IMR-90 (cell line): ENCODE data around the gene GGN. TPM values are rescaled to one million over a fixed set of nuclear protein-coding genes. Genes with fewer than 3 reads are reported as not detected.

Source experiments
- ATAC-seq: fragments of 200-7000 bp; cut with Tn5 transposase; 2 replicates; pipeline ENCODE4 v1.9.1; 2020; ENCODE audit warnings: low read depth, mild to moderate bottlenecking, moderate library complexity
- Bru-seq: library from RNA; stranded (reverse); fragments of 400-500 nt; gene quantifications from one replicate; lab custom pipeline; 2021; lab: Mats Ljungman, UMichigan
- BruChase-seq, 2 experiments: library from RNA; stranded (reverse); fragments of 400-500 nt; gene quantifications; one replicate each; lab custom pipeline; 2021; lab: Mats Ljungman, UMichigan
- BruUV-seq: library from RNA; stranded (reverse); fragments of 400-500 nt; replicated peaks from 2 replicates; lab custom pipeline; 2021; lab: Mats Ljungman, UMichigan
- CTCF ChIA-PET: fragments of 300-600 bp; formaldehyde crosslinking; extraction: SDS; loops from one replicate; lab custom pipeline; 2021; ENCODE audit warnings: antibody characterized with exemption; lab: Yijun Ruan, JAX
- POLR2A ChIA-PET: fragments of 300-600 bp; sonication (Branson Sonifier 250); formaldehyde crosslinking; loops from one replicate; lab custom pipeline; 2022; ENCODE audit warnings: antibody characterized with exemption; ENCODE audit not compliant: unreplicated experiment; lab: Charles Lee
- DNase-seq: peaks from one replicate; pipeline ENCODE4 v3.0.0; 2013
- H2AFZ ChIP-seq: replicated peaks from 2 replicates; pipeline ENCODE3; 2013; ENCODE audit warnings: low read length, mild to moderate bottlenecking; ENCODE audit not compliant: poor library complexity
- H2AK5ac ChIP-seq: 2 replicates; pipeline ENCODE4 v1.6.1; 2013; ENCODE audit warnings: low read depth, low read length, inconsistent platforms
- H2AK9ac ChIP-seq: replicated peaks from 2 replicates; pipeline ENCODE3; 2013; ENCODE audit warnings: mild to moderate bottlenecking, low read depth, low read length, moderate library complexity; ENCODE audit not compliant: poor library complexity
- H2BK120ac ChIP-seq: 2 replicates; pipeline ENCODE4 v1.6.1; 2013; ENCODE audit warnings: low read depth, low read length, inconsistent platforms
- H2BK15ac ChIP-seq: 3 replicates; pipeline ENCODE4 v1.6.1; 2013; ENCODE audit warnings: low read depth, low read length, inconsistent platforms
- H2BK20ac ChIP-seq: 2 replicates; pipeline ENCODE4 v1.6.1; 2013; ENCODE audit warnings: low read depth, mild to moderate bottlenecking, inconsistent platforms, low read length, moderate library complexity
- H2BK5ac ChIP-seq: 2 replicates; pipeline ENCODE4 v1.6.1; 2013; ENCODE audit warnings: mild to moderate bottlenecking, low read depth, low read length, inconsistent platforms; ENCODE audit not compliant: poor library complexity, severe bottlenecking
- H3K14ac ChIP-seq: replicated peaks from 2 replicates; pipeline ENCODE4 v1.6.1; 2013; ENCODE audit warnings: low read depth, low read length, inconsistent platforms
- H3K18ac ChIP-seq: 2 replicates; pipeline ENCODE4 v1.6.1; 2013; ENCODE audit warnings: low read depth, low read length, control low read depth
- H3K23ac ChIP-seq: 2 replicates; pipeline ENCODE4 v1.6.1; 2013; ENCODE audit warnings: low read depth, low read length, inconsistent platforms
- H3K27ac ChIP-seq: 2 replicates; pipeline ENCODE4 v1.5.1; 2013; ENCODE audit warnings: mild to moderate bottlenecking, control low read depth, low read length; ENCODE audit not compliant: insufficient read depth
- H3K27me3 ChIP-seq: 2 replicates; pipeline ENCODE4 v1.6.1; 2013; ENCODE audit warnings: low read length; ENCODE audit not compliant: control insufficient read depth, insufficient read depth
- H3K36me3 ChIP-seq: 2 replicates; pipeline ENCODE4 v1.6.1; 2013; ENCODE audit warnings: low read length, mixed read lengths; ENCODE audit not compliant: control insufficient read depth, insufficient read depth
- H3K4ac ChIP-seq: 2 replicates; pipeline ENCODE4 v1.6.1; 2013; ENCODE audit warnings: low read depth, low read length, inconsistent platforms
- H3K4me1 ChIP-seq: 2 replicates; pipeline ENCODE4 v1.6.1; 2013; ENCODE audit warnings: low read length, mixed read lengths; ENCODE audit not compliant: control insufficient read depth, insufficient read depth
- H3K4me2 ChIP-seq: 2 replicates; pipeline ENCODE4 v1.6.1; 2013; ENCODE audit warnings: low read depth, mild to moderate bottlenecking, control low read depth, low read length, moderate library complexity
- H3K4me3 ChIP-seq: 2 replicates; pipeline ENCODE4 v1.5.1; 2013; ENCODE audit warnings: low read depth, mild to moderate bottlenecking, control low read depth, low read length, moderate library complexity; ENCODE audit not compliant: insufficient read depth
- H3K56ac ChIP-seq: 2 replicates; pipeline ENCODE4 v1.6.1; 2013; ENCODE audit warnings: low read length, inconsistent platforms; ENCODE audit not compliant: insufficient read depth; ENCODE audit errors: extremely low read depth
- H3K79me1 ChIP-seq, 2 experiments: 2 replicates each; pipeline ENCODE4 v1.6.1; 2013; ENCODE audit warnings: low read length in 2 of 2, inconsistent platforms in 1 of 2, low read depth in 1 of 2
- H3K9ac ChIP-seq: 2 replicates; pipeline ENCODE4 v1.6.1; 2013; ENCODE audit warnings: low read depth, low read length, control low read depth
- H3K9me1 ChIP-seq: 2 replicates; pipeline ENCODE4 v1.6.1; 2013; ENCODE audit warnings: low read length, inconsistent platforms; ENCODE audit not compliant: insufficient read depth
- H3K9me3 ChIP-seq: 2 replicates; pipeline ENCODE4 v1.6.1; 2013; ENCODE audit warnings: low read length; ENCODE audit not compliant: control insufficient read depth, insufficient read depth
- H4K20me1 ChIP-seq: 2 replicates; pipeline ENCODE4 v1.6.1; 2013; ENCODE audit warnings: low read length, inconsistent platforms; ENCODE audit not compliant: insufficient read depth
- H4K5ac ChIP-seq: 2 replicates; pipeline ENCODE4 v1.6.1; 2013; ENCODE audit warnings: mild to moderate bottlenecking, low read depth, low read length, control low read depth
- H4K8ac ChIP-seq, 2 experiments: 2 replicates each; pipeline ENCODE4 v1.6.1; 2013; ENCODE audit warnings: low read depth in 2 of 2, low read length in 2 of 2, control low read depth in 1 of 2, inconsistent platforms in 1 of 2
- H4K91ac ChIP-seq: 2 replicates; pipeline ENCODE4 v1.6.1; 2013; ENCODE audit warnings: low read depth, low read length, inconsistent platforms; ENCODE audit not compliant: insufficient read depth
- ELK1 ChIP-seq: fragments of 150-350 bp; IDR thresholded peaks from 2 replicates; pipeline ENCODE4 v1.6.1; 2016; ENCODE audit warnings: low read depth, mild to moderate bottlenecking, low read length, moderate library complexity, borderline replicate concordance
- FOS ChIP-seq: fragments of 150-350 bp; IDR thresholded peaks from 2 replicates; pipeline ENCODE4 v1.6.1; 2016; ENCODE audit warnings: low read depth, low read length
- MAZ ChIP-seq: IDR thresholded peaks from 2 replicates; pipeline ENCODE4 v1.6.1; 2012; ENCODE audit warnings: low read depth, mild to moderate bottlenecking, low read length, improper control_type of control experiment, moderate library complexity, borderline replicate concordance
- POLR2A ChIP-seq: IDR thresholded peaks from 2 replicates; pipeline ENCODE4 v1.6.1; 2012; ENCODE audit warnings: mild to moderate bottlenecking, low read depth, low read length
- WGBS, 2 experiments: methylation state at CpG; one replicate each; pipeline versions ENCODE4 v1.1.5 to v1.1.7; 2013; ENCODE audit warnings: missing lambda C conversion rate in 2 of 2; ENCODE audit not compliant: insufficient read length in 1 of 2; ENCODE audit errors: extremely low coverage in 2 of 2; 5-methylcytosine and 5-hydroxymethylcytosine counted together
- dilution Hi-C: fragments of 300-500 bp; cut with HindIII; formaldehyde crosslinking; loops from one replicate; pipeline ENCODE4 v1.14.3; 2018; ENCODE audit warnings: low sequenced_read_pairs; ENCODE audit not compliant: unreplicated experiment
- in situ Hi-C: fragments of 300-500 bp; cut with MboI; formaldehyde crosslinking; loops from 3 replicates; pipeline ENCODE4 v1.14.3; 2019; ENCODE audit warnings: low sequenced_read_pairs, inconsistent platforms, mixed read lengths
- intact Hi-C: fragments of 100-400 bp; cut with micrococcal nuclease; formaldehyde crosslinking; loops from 2 replicates; pipeline ENCODE4 v1.10.0; 2022
- long read RNA-seq: library from polyadenylated mRNA; unstranded; transcript quantifications from one replicate; pipeline ENCODE4 v2.0.0, GENCODE V29; 2021; ENCODE audit not compliant: unreplicated experiment
- polyA plus RNA-seq, 3 experiments: library from polyadenylated mRNA; depleted of rRNA; stranded (reverse); fragments of >200 nt; gene quantifications; 2 replicates each; pipeline ENCODE4 v1.2.3, GENCODE V29; 2012; ENCODE audit warnings: low replicate concordance in 1 of 3
- total RNA-seq: library from RNA; depleted of rRNA; stranded (reverse); fragments of >200 nt; gene quantifications from 2 replicates; pipeline ENCODE4 v1.2.3, GENCODE V29; 2012; rRNA removed
- TF ChIP-seq, protein P1 (sequence below): conservative IDR thresholded peaks from 2 replicates; pipeline ENCODE4 v1.5.1; 2012; ENCODE audit warnings: mild to moderate bottlenecking, low read depth, low read length, improper control_type of control experiment

Gene GGN, protein sequence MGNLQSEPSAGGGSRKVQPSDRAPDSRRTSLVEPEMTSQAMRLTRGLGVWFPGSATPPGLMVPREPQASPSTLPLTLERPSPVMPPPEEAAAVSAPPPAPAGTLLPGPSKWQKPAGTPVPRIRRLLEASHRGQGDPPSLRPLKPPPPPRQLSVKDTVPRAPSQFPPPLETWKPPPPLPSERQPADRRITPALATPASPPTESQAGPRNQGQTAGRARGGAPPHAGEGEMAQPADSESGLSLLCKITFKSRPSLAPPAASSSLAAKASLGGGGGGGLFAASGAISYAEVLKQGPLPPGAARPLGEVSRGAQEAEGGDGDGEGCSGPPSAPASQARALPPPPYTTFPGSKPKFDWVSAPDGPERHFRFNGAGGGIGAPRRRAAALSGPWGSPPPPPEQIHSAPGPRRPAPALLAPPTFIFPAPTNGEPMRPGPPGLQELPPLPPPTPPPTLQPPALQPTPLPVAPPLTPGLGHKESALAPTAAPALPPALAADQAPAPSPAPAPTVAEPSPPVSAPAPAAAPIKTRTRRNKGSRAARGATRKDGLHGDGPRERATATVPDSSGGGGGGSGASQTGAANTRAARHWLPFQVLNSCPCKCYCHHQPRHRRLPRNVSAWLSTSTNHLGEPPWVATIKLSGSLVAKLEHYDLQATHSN
- total RNA-seq: under 0.01 TPM in 1 of 2 replicates, not detected in the other
- 0.65 and 0.99 TPM in 2 replicates for polyA plus RNA-seq (2012; rRNA removed)
- polyA plus RNA-seq (2012; cell fraction: cytosol; rRNA removed): 0.75 and 0.95 TPM in 2 replicates
- 1.5 and 2.8 TPM in 2 replicates for polyA plus RNA-seq (2012; cell fraction: nucleus; rRNA removed; ENCODE audit: low replicate concordance)
- Bru-seq, nascent RNA: percentile 22 among the genes with signal in this experiment
- percentile 20 among the genes with signal in this experiment for BruChase-seq, experiment 1, labeled RNA remaining after a 6-hour chase
- BruChase-seq, experiment 2, labeled RNA remaining after a 2-hour chase: percentile 31 among the genes with signal in this experiment
- long read RNA-seq, partial matches to known transcripts: 0 of 1 reads
- long read RNA-seq, other reads (novel, unspliced or antisense): 1 of 1 reads

DNA sequence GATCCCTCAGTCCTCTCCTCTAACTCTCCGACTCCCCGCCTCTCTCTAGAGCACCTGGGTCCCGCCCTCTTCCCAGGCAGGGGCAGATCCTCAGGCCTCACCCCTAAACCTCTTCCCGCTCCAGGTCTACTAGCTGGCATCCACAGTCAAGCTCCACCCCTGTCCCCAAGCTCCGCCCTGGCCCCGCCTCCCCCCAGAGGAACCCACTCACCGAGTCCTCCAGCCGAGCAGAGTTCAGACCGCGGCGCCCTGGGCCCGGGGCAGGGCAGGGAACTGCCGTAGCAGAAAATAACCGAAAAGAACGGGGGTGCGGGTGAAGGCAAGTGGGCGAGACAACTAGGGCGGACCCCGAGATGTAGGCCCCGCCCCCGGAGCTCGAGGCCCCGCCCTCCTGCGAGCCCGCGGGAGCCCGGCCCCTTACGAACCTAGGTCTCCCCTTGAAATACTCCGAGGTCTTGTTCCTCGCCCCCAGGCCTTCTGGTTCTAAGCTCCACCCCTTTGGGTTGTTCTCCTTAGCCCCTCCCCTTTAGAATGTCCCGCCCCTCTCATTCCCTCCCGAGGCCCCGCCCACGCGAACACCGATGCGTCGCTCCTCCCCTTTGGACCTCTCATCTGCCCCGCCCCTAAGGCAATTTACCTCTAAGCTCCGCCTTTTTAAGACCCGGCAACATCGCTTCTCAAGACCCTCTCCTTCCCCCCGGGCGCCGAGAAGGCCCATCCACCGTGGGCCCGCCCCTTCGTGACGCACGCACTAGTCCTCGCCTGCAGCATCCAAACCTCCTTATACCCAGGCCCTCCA is at the start of gene GGN:
GGN (minus strand) TSS at position 485 of the 799 bp plus-strand sequence. CDS start 773 bp downstream, outside the sequence.
- H2AK9ac ChIP-seq: peak within 1 kb of the TSS; percentile 100
- H4K5ac ChIP-seq: peak within 1 kb of the TSS; percentile 53
- ChIA-PET POLR2A (interaction anchor here (0.5 to 2.4 kb wide), 4 partner anchors 12 to 234 kb away, joined by 3 to 12 read pairs (median 4); partner anchors contain the start of gene PSMD8), CTCF (interaction anchor here (0.7 to 1.5 kb wide), 3 partner anchors 12 to 15 kb away, joined by 3 to 6 read pairs (median 4); partner anchors contain the start of genes FAM98C and PSMD8)
- peak within 1 kb of the TSS; percentile 88 for H4K91ac ChIP-seq
- H3K4me2 ChIP-seq: peak within 1 kb of the TSS; percentile 96
- H3K23ac ChIP-seq: peak within 1 kb of the TSS; percentile 82; the same call in 1 of the 2 replicates
- no peaks in the 10 kb centered on the region for H3K27me3 ChIP-seq
- peak within 1 kb of the TSS; percentile 97; the same call in 2 of the 3 replicates for H2BK15ac ChIP-seq
- in situ Hi-C loops (no loop called here), intact Hi-C loops (loop anchor here (2.0 to 5.0 kb wide), 2 partner anchors 13 to 155 kb away; partner anchors contain the start of gene PSMD8), dilution Hi-C loops (no loop called here)
- peaks cover 8% of the 10 kb centered on the region for H4K20me1 ChIP-seq
- peak within 1 kb of the TSS; percentile 91 for H2AK5ac ChIP-seq
- peak within 1 kb of the TSS; percentile 67 for H3K4me3 ChIP-seq
- H3K36me3 ChIP-seq: peaks cover 25% of the 10 kb centered on the region
- 0% methylated on average over 32 of the region's 51 CpGs; no CpG with 5 or more reads in 1 of the 2 experiments for WGBS, 2 experiments
- ATAC-seq (peak; percentile 81), DNase-seq (peak; percentile 93)
- H3K18ac ChIP-seq: peak within 1 kb of the TSS; percentile 78
- H3K9me3 ChIP-seq: no peaks in the 10 kb centered on the region
- H4K8ac ChIP-seq: peak within 1 kb of the TSS; percentile 40 to 90
- peak within 1 kb of the TSS; percentile 86 for H3K4ac ChIP-seq
- H2BK120ac ChIP-seq: peak within 1 kb of the TSS; percentile 71
- peaks cover 7 to 53% of the 10 kb centered on the region in 2 experiments; a peak in 3 of 4 replicates for H3K79me1 ChIP-seq
- TF ChIP-seq FOS (no peak), ELK1 (no peak), POLR2A (peak; percentile 34; the same call in 1 of the 2 replicates), MAZ (peak; percentile 66; the same call in 1 of the 2 replicates)
- TF ChIP-seq, protein P1, sequence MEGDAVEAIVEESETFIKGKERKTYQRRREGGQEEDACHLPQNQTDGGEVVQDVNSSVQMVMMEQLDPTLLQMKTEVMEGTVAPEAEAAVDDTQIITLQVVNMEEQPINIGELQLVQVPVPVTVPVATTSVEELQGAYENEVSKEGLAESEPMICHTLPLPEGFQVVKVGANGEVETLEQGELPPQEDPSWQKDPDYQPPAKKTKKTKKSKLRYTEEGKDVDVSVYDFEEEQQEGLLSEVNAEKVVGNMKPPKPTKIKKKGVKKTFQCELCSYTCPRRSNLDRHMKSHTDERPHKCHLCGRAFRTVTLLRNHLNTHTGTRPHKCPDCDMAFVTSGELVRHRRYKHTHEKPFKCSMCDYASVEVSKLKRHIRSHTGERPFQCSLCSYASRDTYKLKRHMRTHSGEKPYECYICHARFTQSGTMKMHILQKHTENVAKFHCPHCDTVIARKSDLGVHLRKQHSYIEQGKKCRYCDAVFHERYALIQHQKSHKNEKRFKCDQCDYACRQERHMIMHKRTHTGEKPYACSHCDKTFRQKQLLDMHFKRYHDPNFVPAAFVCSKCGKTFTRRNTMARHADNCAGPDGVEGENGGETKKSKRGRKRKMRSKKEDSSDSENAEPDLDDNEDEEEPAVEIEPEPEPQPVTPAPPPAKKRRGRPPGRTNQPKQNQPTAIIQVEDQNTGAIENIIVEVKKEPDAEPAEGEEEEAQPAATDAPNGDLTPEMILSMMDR: no peak
- peak within 1 kb of the TSS; percentile 90 for H3K27ac ChIP-seq
- no TSS peak for BruUV-seq
- H3K9me1 ChIP-seq: peaks cover 7% of the 10 kb centered on the region
- H2BK5ac ChIP-seq: peak within 1 kb of the TSS; percentile 84
- peak within 1 kb of the TSS; percentile 92 for H3K14ac ChIP-seq
- peak within 1 kb of the TSS; percentile 83 for H3K9ac ChIP-seq
- H2BK20ac ChIP-seq: peak within 1 kb of the TSS; percentile 63; the same call in 1 of the 2 replicates
- H2AFZ ChIP-seq: peak within 1 kb of the TSS; percentile 92
- peak within 1 kb of the TSS; percentile 86 for H3K56ac ChIP-seq
- H3K4me1 ChIP-seq: peaks cover 2% of the 10 kb centered on the region
